Measurements from ENCODE around the gene POLR2E.
A peak's percentile ranks its signal among the peaks of the same experiment; 100 is the strongest.

POLR2E gene

DNA sequence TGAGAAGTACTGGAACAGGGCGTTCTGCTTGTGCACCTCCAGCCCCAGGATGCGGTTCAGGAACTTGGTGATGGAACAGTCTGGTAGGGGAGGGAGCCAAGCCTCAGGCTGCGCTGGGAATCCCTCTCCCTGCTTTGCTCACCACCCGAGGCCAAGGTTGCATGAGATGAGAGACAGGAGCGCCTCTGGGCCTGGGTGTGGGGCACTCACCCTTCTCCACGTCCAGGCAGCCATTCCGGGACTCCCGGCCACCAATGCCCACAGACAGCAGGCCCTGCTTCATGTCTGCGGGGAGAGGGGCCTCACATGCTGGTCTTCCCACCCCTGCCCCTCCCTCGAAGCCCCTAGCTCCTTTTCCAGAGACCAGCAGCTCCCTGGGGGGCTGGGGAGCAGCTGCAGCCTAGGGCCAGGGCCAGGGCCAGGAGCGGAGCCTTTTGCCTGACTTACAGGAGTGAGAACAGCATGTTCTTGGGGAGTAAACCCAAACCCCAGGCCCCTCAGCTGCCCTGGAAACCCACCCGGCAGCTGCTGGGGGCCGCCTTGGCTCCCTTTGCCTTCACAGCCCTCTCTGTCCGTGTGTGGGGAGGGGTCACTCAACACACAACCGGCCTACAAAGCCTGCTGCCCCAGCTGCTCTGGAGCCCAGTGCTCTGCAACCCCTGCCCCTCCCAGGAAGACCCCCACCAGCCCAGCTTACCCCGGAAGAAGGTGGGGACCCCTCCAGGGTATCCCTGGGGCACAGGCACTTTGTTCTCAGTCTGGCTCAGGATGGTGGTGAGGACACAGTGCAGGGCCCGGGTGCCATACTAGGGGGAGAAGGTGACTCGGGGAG, 15.8 kb upstream of the POLR2E start:
- no peak for DNase-seq (ENCODE audit: low read depth)

DNA sequence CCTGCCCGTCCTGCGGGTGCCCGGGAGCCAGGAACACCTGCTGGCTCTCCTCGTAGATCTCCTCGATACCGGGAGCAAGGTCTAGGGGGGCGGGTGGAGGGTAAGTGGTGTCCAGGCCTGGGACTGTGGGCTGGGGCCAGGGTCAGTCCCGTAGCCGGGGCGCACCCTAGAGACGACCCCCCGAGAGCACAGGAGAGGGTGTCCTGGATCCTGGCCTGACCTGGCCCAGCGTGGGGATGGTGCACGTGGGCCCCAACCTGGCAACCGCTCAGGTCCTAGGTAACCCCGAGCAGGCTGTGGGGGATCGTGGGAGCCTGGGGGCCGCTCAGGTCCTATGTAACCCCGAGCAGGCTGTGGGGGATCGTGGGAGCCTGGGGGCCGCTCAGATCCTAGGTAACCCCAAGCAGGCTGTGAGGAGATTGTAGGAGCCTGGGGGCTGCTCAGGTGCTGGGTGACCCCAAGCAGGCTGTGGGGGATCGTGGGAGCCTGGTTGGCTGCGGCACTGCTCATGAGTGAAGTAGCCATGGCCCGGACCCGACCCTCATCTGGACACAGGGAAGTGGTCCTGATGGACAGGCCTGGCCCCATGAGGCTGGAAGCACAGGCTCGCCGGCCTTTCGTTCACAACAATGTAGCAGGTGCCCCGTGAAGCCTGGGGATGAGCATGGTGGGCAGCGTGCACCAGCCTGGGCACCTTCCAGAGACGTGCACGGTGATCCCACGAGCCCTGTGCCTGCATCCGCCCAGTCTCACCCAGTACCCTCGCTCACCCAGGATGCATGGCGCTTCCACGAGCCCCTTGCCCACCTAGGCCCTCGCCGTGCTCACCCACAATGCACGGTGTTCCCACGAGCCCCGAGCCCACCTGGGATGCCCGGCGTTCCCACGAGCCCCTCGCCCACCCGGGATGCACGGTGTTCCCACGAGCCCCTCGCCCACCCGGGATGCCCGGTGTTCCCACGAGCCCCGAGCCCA, 14.8 kb upstream of the POLR2E start:
- no peak for DNase-seq (ENCODE audit: low read depth)

GRCh38 chr19:1109032-1109551, 13.9 kb upstream of the POLR2E start:
- DNase-seq (ENCODE audit: low read depth) = no peak

- DNase-seq (ENCODE audit: low read depth) = no peak
Measured at GRCh38 chr19:1108291-1109031, 13.3 kb upstream of the POLR2E start.

- DNase-seq (ENCODE audit: low read depth) = no peak
Measured at GRCh38 chr19:1107661-1108261, 12.6 kb upstream of the POLR2E start.

GRCh38 chr19:1106841-1107660, 11.9 kb upstream of the POLR2E start:
- no peak for DNase-seq (ENCODE audit: low read depth)

GRCh38 chr19:1105873-1106840, 11.0 kb upstream of the POLR2E start:
- DNase-seq (ENCODE audit: low read depth) = no peak

GRCh38 chr19:1105008-1105872, 10.1 kb upstream of the POLR2E start:
- no peak for DNase-seq (ENCODE audit: low read depth)

DNA sequence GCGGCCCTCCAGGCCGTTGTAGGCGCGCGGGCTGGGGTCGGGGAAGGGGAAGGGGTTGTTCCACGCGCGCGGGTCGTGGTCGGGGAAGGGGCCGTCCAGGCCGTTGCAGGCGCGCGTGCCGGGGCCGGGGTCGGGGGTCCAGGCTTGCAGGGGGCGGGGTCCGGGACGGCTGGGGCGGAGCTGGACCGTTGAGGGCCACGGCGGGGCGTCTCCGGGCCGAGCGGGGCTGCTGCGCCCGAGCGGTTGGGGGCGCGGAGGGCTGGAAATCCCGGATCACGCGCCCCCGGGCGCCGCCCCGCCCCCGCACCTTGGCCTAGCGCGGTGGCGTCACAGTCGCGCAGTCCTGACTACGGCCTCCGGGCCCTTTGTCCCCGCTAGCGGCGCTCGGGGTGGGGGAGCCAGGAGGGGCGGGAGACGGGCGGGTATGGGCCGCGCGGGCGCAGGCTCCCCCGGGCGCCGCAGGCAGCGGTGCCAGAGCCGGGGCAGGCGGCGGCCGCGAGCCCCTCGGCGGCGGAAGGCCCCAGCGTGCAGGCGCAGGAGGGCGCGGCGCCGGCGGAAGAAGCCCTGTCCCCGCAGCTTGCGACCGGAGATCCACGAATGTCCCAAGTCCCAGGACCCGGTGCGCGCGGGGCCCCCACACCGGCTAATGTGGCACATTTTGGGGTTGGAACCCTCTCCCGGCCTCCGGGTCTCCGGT, 9.3 kb upstream of the POLR2E start:
- peak; percentile 66 for DNase-seq (ENCODE audit: low read depth)

GRCh38 chr19:1103708-1104310, 8.6 kb upstream of the POLR2E start, which contains the start of gene GPX4:
TSS of gene GPX4 (plus strand) at chr19:1103994. CDS start at chr19:1104044, 50 bp downstream.
- peak; percentile 97 for DNase-seq (ENCODE audit: low read depth)

- no peak for DNase-seq (ENCODE audit: low read depth)
Measured at GRCh38 chr19:1103132-1103707, 8.0 kb upstream of the POLR2E start.

DNA sequence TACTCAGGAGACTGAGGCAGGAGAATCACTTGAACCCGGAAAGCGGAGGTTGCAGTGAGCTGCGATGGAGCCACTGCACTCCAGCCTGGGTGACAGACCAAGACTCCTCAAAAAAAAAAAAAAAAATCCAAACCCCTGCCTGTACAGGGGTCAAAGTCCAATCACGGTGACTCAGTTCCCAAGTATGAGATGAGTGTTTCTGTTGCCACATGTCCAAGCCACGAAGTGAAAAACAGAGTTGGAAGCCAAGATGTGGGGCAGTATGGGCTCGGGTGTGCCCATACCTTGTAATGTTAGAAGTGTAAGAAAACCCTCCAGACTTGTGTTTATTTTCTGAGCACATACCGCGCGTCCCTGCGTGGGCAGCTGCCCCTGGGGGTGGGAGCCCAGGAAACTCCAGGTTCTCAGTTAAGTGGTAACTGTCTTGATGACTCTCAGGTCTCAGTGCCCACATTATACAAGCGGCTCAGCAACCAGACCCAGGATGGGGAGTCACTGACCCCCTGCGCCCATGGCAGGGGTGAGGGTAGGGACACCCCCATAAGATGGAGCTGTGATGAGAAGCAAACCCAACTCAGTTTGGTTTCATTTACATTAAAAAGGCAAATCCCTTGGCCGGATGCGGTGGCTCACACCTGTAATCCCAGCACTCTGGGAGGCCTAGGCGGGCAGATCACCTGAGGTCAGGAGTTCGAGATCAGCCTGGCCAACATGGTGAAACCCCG, 7.4 kb upstream of the POLR2E start:
- peak; percentile 61 for DNase-seq (ENCODE audit: low read depth)

DNA sequence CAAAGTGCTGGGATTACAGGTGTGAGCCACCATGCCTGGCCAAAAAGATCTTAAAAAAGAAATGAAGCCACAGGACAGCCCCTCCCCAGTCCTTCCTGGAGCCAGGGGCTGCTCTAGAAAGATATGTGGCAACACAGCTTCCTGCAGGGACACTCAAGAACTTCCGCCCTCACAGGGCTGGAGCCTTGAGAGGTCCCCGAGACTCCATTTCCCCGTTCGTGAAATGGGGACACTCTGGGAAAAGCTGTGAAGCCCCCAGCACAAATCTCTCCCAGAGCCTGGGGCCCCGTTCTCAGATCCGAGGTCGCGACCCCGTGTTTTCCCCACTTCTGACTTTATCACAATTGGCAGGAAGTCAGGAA, 6.1 kb upstream of the POLR2E start:
- no peak for DNase-seq (ENCODE audit: low read depth)

- DNase-seq (ENCODE audit: low read depth) = no peak
Measured at GRCh38 chr19:1098177-1099051, 3.2 kb upstream of the POLR2E start.

DNA sequence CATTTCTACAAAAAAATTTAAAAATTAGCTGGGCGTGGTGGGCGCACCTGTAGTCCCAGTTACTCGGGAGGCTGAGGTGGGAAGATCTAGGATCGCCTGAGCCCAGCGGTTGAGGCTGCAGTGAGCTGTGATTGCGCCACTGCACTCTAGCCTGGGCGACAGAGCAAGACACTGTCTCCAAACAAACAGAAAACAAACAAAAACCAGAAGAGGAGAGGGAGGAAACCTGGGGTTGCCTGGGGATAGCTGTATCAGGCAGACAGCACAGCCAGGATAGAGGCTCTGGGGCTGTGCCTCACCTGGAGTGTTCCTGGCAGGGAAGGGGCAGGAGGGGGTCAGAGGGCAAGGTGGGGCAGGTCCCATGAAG, 2.6 kb upstream of the POLR2E start:
- DNase-seq (ENCODE audit: low read depth) = no peak

GRCh38 chr19:1094655-1094977, 559 bp downstream of the POLR2E start:
- no peak for DNase-seq (ENCODE audit: low read depth)
